ENCODE measurements around the gene LTBP1. TPM values are rescaled to one million over a fixed set of nuclear protein-coding genes. Genes with fewer than 3 reads are reported as not detected.
"Not testable (repeated sequence)": the region's sequence is repeated elsewhere in the genome, so short reads cannot be mapped to it uniquely, and the experiment has no call there.

Gene LTBP1
- total RNA-seq, 3 donors from 2014 or later, result 13.3 to 18.7 (median 17.4) TPM

DNA sequence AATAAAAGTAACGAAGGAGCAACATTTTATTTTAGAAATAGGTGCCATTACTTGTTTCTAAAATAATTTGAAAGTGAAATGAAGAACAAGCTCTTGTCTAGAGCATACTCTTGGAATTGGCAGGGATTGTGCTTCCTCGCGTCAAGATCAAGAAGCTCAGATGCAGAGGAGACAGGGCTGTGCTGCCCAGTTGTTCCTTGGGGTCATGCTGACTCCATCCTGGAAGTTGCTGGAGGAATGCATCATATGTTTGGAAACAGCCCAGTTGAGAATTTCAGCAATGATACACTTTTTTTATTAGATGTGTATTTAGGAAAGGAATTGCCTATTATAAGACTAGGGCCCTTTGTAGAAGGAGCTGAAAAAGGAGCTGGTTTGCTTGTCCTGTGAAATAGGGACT lies 17.2 kb downstream of the LTBP1 start:
- Histone ChIP-seq H3K27me3 (no peaks in the 10 kb centered on the region), H3K9me3 (no peaks in the 10 kb centered on the region), H3K27ac (no peak overlapping the region), H3K4me3 (no peak overlapping the region), H3K4me1 (no peaks in the 10 kb centered on the region), H3K36me3 (no peaks in the 10 kb centered on the region)
- TF ChIP-seq, protein P1, sequence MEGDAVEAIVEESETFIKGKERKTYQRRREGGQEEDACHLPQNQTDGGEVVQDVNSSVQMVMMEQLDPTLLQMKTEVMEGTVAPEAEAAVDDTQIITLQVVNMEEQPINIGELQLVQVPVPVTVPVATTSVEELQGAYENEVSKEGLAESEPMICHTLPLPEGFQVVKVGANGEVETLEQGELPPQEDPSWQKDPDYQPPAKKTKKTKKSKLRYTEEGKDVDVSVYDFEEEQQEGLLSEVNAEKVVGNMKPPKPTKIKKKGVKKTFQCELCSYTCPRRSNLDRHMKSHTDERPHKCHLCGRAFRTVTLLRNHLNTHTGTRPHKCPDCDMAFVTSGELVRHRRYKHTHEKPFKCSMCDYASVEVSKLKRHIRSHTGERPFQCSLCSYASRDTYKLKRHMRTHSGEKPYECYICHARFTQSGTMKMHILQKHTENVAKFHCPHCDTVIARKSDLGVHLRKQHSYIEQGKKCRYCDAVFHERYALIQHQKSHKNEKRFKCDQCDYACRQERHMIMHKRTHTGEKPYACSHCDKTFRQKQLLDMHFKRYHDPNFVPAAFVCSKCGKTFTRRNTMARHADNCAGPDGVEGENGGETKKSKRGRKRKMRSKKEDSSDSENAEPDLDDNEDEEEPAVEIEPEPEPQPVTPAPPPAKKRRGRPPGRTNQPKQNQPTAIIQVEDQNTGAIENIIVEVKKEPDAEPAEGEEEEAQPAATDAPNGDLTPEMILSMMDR (IDR thresholded peaks at IDR 0.05), result no peak
- no peak for TF ChIP-seq POLR2A (IDR thresholded peaks at IDR 0.05)
- intact Hi-C loops (cut with DNase I; ENCODE audit: low total_unique reads), result no loop called here
- DNase-seq (ENCODE audit: low spot score in 2 of 2), result no peak

DNA sequence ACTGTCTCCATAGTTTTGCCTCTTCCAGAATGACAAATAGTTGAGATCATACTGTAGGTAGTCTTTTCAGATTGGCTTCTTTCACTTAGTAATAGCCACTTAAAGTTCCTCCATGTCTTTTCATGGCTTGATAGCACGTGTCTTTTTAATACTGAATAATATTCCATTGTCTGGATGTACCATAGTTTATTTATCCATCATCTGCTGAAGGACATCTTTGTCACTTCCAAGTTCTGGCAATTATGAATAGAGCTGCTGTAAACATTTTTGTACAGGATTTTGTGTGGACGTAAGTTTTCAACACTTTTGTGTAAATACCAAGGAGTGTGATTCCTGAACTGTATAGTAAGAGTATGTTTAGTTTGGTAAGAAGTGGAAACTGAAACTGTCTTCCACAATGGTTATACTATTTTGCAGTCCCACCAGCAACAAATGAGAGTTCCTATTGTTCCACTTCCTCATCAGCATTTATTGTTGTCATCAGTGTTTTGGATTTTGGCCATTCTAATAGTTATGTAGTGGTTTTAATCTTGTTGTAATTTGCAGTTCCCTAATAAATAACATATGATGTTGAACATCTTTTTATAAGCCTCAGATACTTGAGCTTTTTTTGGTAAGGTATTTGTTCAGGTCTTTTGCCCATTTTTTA lies 18.9 kb downstream of the LTBP1 start:
- Histone ChIP-seq H3K4me3 (no peak overlapping the region), H3K4me1 (no peaks in the 10 kb centered on the region), H3K36me3 (no peaks in the 10 kb centered on the region), H3K9me3 (no peaks in the 10 kb centered on the region), H3K27ac (no peak overlapping the region), H3K27me3 (no peaks in the 10 kb centered on the region)
- DNase-seq (ENCODE audit: low spot score in 2 of 2), result no peak
- TF ChIP-seq POLR2AphosphoS5 (IDR thresholded peaks at IDR 0.05), result no peak
- intact Hi-C loops (cut with DNase I; ENCODE audit: low total_unique reads), result no loop called here

DNA sequence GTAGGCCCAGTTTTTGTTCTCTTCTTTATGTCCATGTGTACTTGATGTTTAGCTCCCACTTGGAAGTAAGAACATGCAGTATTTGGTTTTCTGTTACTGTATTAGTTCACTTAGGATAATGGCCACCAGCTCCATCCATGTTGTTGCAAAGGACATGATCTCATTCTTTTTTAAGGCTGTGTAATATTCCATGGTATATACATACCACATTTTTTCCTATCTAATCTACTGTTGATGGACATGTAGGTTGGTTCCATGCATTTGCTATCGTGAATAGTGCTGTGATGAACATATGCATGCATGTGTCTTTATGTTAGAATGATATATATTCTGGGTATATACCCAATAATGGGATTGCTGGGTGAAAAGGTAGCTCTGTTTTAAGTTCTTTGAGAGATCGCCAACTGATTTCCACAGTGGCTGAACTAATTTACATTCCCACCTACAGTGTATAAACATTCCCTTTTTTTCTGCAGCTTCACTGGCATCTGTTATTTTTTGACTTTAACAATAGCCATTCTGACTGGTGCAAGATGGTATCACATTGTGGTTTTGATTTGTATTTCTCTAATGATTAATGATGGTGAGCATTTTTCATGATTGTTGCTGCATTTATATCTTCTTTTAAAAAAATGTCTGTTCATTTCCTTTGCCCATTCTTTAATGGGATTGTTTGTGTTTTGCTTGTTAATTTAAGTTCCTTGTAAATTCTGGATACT lies 22.9 kb downstream of the LTBP1 start:
- Histone ChIP-seq H3K4me3 (no peak overlapping the region), H3K4me1 (no peaks in the 10 kb centered on the region), H3K27me3 (no peaks in the 10 kb centered on the region), H3K27ac (no peak overlapping the region), H3K9me3 (no peaks in the 10 kb centered on the region), H3K36me3 (no peaks in the 10 kb centered on the region)
- TF ChIP-seq, protein P1 (IDR thresholded peaks at IDR 0.05), result no peak
- no peak for TF ChIP-seq POLR2AphosphoS5 (IDR thresholded peaks at IDR 0.05)
- no peak for TF ChIP-seq POLR2A (IDR thresholded peaks at IDR 0.05)
- intact Hi-C loops (cut with DNase I; ENCODE audit: low total_unique reads), result no loop called here
- DNase-seq (ENCODE audit: low spot score in 2 of 2), result no peak

DNA sequence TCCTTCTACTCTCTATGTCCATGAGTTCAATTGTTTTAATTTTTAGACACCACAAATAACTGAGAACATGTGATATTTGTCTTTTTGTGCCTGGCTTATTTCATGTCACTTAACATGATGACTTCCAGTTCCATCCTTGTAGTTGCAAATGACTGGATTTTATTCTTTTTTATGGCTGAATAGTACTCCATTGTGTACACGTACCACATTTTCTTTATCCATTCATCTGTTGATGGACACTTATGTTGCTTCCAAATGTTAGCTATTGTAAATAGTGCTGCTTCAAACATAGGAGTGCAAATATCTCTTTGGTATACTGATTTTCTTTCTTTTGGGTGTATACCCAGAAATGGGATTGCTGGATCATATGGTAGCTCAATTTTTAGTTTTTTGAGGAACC lies 27.0 kb downstream of the LTBP1 start:
- H3K9me3 ChIP-seq; H3K4me3 ChIP-seq; H3K27ac ChIP-seq; DNase-seq (ENCODE audit: low spot score in 2 of 2); intact Hi-C loops (cut with DNase I; ENCODE audit: low total_unique reads); H3K27me3 ChIP-seq; H3K4me1 ChIP-seq; H3K36me3 ChIP-seq: not testable (repeated sequence)

DNA sequence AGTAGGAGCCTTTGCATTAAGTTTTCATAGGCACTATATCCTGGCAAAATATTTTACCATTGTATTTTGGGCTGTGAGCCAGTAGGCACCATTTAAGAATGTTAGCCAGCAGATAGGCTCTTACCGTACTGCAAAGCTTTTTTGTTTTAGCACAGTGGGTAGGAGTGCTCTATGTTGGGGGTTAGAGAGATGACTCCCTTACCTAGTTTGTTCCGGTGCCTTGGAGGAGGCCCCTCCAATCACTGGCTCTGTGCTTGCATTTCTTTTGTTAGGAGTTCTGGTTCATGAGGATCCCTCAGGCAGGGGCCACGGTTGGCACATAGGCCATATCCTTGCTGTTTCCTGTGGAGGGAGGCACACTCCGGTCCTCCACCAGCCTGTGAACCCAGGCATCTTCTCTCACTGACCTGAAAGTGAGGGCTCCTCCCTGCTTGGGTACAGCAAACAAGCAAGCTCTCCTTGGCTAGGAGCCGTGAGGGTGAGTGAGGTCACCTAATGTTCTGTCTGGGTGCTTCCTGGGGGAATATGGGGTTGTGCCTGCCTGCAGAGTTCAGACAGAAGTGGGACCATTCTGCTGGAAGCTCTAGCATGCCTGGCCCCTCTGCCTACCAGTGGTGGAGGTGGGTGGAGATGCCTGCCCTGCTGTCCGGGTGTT lies 29.8 kb downstream of the LTBP1 start:
- Histone ChIP-seq H3K36me3 (no peaks in the 10 kb centered on the region), H3K9me3 (no peaks in the 10 kb centered on the region), H3K27me3 (no peaks in the 10 kb centered on the region), H3K4me1 (no peaks in the 10 kb centered on the region), H3K4me3 (no peak overlapping the region), H3K27ac (no peak overlapping the region)
- no peak for DNase-seq (ENCODE audit: low spot score in 2 of 2)
- TF ChIP-seq, protein P1 (IDR thresholded peaks at IDR 0.05), result no peak
- no peak for TF ChIP-seq POLR2AphosphoS5 (IDR thresholded peaks at IDR 0.05)
- no peak for TF ChIP-seq POLR2A (IDR thresholded peaks at IDR 0.05)
- intact Hi-C loops (cut with DNase I; ENCODE audit: low total_unique reads), result no loop called here

DNA sequence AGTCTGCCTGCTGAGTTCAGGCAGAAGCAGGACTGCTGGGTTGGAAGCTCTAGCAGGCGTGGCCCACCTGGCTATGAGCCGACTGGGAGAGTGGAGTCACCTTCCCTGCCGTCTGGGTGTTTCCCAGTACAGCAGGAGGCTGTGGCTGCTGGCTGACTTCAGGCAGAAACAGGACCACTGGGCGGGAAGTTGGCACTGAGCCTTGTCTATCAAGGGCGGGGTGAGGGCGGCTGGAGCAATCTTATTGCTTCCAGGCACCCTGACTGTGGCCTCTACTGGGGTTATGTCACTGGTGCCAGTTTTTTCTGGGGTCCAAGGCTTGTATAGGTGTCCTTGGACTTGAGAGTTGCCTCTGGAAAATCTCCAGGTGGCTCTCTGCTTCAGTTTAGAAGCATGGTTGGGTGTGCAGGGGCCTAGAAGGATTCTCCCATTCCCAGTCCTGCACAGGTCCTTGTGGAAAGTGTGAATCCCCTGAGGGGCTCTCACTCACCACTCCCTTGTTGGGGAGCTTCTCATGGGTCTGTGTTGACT lies 30.5 kb downstream of the LTBP1 start:
- no peaks in the 10 kb centered on the region for H3K27me3 ChIP-seq
- H3K4me3 ChIP-seq, result no peak overlapping the region
- intact Hi-C loops (cut with DNase I; ENCODE audit: low total_unique reads), result no loop called here
- H3K36me3 ChIP-seq, result no peaks in the 10 kb centered on the region
- no peak overlapping the region for H3K27ac ChIP-seq
- H3K4me1 ChIP-seq, result no peaks in the 10 kb centered on the region
- TF ChIP-seq, protein P1 (IDR thresholded peaks at IDR 0.05), result no peak
- TF ChIP-seq POLR2AphosphoS5 (IDR thresholded peaks at IDR 0.05) (no peak), POLR2A (IDR thresholded peaks at IDR 0.05) (no peak)
- DNase-seq (ENCODE audit: low spot score in 2 of 2), result peak; percentile 20 to 54
- no peaks in the 10 kb centered on the region for H3K9me3 ChIP-seq

Measured in breast epithelium (tissue), 4 donors.